SH-SY5Y (cell line): ENCODE data around the gene CPB2.

ENCODE experiments used
- GATA2 ChIP-seq: IDR thresholded peaks from 2 replicates; pipeline ENCODE4 v1.6.1; 2011; ENCODE audit warnings: mild to moderate bottlenecking, low read depth, low read length
- GATA3 ChIP-seq: IDR thresholded peaks from 2 replicates; pipeline ENCODE4 v1.6.1; 2011; ENCODE audit warnings: low read depth, mild to moderate bottlenecking, low read length, moderate library complexity

GRCh38 chr13:46134961-46135522 is 30.2 kb upstream of the CPB2 start:
- TF ChIP-seq GATA2 (no peak), GATA3 (no peak)
